ENCODE data around the gene POLR3C. TPM values are rescaled to one million over a fixed set of nuclear protein-coding genes. Genes with fewer than 3 reads are reported as not detected.
A peak's percentile ranks its signal among the peaks of the same experiment; 100 is the strongest.

Gene POLR3C
- total and polyA plus RNA-seq, 2 donors (not counting 1 experiment from before 2014, with no cell fraction given) = 38.3 to 45.1 TPM

DNA sequence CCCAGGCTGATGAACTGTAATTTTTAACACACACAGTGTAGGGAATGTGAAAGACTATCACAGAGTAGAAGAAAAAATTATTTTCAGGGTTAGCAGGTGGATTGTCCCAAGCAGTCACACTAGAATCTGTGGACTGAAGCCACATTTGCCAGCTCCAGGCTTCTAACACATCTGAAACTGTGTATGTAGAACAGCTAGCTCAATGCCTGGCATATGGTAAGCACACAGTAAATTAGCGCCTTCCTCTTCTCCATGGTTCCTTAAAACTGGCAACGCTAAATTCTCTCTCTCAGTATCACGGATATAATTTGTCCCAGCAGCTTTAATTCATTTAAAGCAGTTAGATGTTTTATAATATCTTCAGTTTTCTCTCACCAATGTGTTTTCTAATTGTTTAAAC lies 19.0 kb downstream of the POLR3C start:
- no peak overlapping the region for H3K9ac ChIP-seq (ENCODE audit: insufficient read depth, low read length)
- H4K20me1 ChIP-seq (ENCODE audit: control insufficient read depth, extremely low read depth, insufficient read depth, low read length) = no peaks in the 10 kb centered on the region
- no peak overlapping the region for H3K4me2 ChIP-seq (ENCODE audit: extremely low read depth, insufficient read depth, low read length)
- no peak overlapping the region for H3K27ac ChIP-seq (ENCODE audit: insufficient read depth, low read length)
- no peaks in the 10 kb centered on the region for H3K9me3 ChIP-seq (ENCODE audit: control insufficient read depth, insufficient read depth, low read depth, low read length)
- peaks cover 18% of the 10 kb centered on the region for H3K36me3 ChIP-seq (ENCODE audit: control insufficient read depth, insufficient read depth, low read length)
- H3K79me2 ChIP-seq (ENCODE audit: control insufficient read depth, insufficient read depth, low read length) = no peaks in the 10 kb centered on the region
- TF ChIP-seq EZH2 (IDR thresholded peaks at IDR 0.05; ENCODE audit: low read length, missing control alignments) = no peak
- TF ChIP-seq, protein P1, sequence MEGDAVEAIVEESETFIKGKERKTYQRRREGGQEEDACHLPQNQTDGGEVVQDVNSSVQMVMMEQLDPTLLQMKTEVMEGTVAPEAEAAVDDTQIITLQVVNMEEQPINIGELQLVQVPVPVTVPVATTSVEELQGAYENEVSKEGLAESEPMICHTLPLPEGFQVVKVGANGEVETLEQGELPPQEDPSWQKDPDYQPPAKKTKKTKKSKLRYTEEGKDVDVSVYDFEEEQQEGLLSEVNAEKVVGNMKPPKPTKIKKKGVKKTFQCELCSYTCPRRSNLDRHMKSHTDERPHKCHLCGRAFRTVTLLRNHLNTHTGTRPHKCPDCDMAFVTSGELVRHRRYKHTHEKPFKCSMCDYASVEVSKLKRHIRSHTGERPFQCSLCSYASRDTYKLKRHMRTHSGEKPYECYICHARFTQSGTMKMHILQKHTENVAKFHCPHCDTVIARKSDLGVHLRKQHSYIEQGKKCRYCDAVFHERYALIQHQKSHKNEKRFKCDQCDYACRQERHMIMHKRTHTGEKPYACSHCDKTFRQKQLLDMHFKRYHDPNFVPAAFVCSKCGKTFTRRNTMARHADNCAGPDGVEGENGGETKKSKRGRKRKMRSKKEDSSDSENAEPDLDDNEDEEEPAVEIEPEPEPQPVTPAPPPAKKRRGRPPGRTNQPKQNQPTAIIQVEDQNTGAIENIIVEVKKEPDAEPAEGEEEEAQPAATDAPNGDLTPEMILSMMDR (conservative IDR thresholded peaks at IDR 0.05 in 1 of 2, IDR thresholded peaks at IDR 0.05 in 1 of 2; ENCODE audit: low read depth in 1 of 2, low read length in 2 of 2) = no peak
- no peak for DNase-seq (ENCODE audit: low read depth in 2 of 2)
- no peak overlapping the region for H3K4me3 ChIP-seq (replicated peaks in 1 of 4; ENCODE audit: control extremely low read depth in 1 of 4, insufficient read depth in 1 of 4, low read depth in 3 of 4, low read length in 4 of 4)
- peaks cover 7% of the 10 kb centered on the region for H3K4me1 ChIP-seq (ENCODE audit: control insufficient read depth, extremely low read depth, insufficient read depth, low read length)
- H3K27me3 ChIP-seq (ENCODE audit: control insufficient read depth, insufficient read depth, low read length) = no peaks in the 10 kb centered on the region
- no peak overlapping the region for H2AFZ ChIP-seq (ENCODE audit: low read length)

DNA sequence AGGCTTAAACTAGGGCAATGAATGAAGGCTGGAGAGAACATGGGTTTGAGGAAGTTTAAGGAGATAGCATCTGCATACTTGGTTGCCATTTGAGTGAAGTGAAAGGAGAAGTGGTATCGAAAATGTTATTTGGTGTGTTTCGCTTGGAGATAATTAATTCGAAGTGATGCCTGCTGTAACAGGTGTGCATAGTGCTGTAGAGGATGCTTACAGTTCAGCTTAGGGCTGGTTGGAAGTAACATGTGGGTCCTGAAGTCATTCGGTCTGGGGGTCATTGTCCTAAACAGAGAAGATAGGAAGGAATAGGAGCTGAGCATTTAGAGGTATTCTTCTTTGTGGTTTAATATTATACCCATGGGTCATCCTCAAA lies 21.1 kb downstream of the POLR3C start:
- TF ChIP-seq, protein P1 (conservative IDR thresholded peaks at IDR 0.05 in 1 of 2, IDR thresholded peaks at IDR 0.05 in 1 of 2; ENCODE audit: low read depth in 1 of 2, low read length in 2 of 2) = no peak
- no peak for TF ChIP-seq EZH2 (IDR thresholded peaks at IDR 0.05; ENCODE audit: low read length, missing control alignments)
- peaks cover 17% of the 10 kb centered on the region for H3K36me3 ChIP-seq (ENCODE audit: control insufficient read depth, insufficient read depth, low read length)

DNA sequence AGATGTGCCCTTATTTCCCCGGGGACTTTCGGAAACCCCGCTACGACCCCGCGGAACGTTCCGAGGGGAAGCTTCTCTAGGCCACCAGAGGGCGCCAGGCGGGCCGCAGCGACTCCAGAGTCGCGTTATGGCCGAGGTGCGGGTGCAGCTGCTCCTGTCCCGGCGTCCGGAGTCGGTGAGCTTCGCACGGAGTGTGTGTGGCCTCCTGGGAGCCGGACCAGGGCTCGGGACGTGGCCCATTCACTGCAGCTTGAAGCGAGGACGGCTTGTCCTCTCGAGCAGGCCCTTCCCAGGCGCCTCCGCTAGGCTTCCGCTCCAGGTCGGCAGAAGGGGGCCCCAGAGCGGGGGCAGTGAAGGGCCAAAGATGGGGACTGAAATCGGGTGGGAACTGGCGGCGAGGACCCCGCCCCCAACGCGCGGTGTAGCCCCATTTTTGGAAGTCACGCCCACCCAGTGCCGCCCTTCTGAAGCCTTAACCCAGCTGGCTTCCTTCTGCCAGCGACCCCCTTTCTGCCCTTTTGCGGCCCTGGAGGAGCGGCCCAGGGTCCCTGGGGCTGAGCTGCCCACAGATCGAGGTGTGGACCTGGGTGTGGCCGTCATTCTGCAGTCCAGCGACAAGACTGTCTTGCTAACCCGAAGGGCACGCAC lies 21.6 kb downstream of the POLR3C start, which contains the start of gene NUDT17:
Gene NUDT17, plus strand, starts transcription at position 117 of the 648 bp plus-strand sequence. Its CDS starts 11 bp downstream, at position 128.
- peak within 1 kb of the TSS; percentile 69 for H2AFZ ChIP-seq (ENCODE audit: low read length)
- H3K36me3 ChIP-seq (ENCODE audit: control insufficient read depth, insufficient read depth, low read length) = peaks cover 20% of the 10 kb centered on the region
- H3K4me2 ChIP-seq (ENCODE audit: extremely low read depth, insufficient read depth, low read length) = peak within 1 kb of the TSS; percentile 97
- H3K4me3 ChIP-seq (replicated peaks in 1 of 4; ENCODE audit: control extremely low read depth in 1 of 4, insufficient read depth in 1 of 4, low read depth in 3 of 4, low read length in 4 of 4) = peak within 1 kb of the TSS; percentile 58 to 68 (median 64)
- peak within 1 kb of the TSS; percentile 71 for H3K27ac ChIP-seq (ENCODE audit: insufficient read depth, low read length)
- H3K27me3 ChIP-seq (ENCODE audit: control insufficient read depth, insufficient read depth, low read length) = no peaks in the 10 kb centered on the region
- H3K4me1 ChIP-seq (ENCODE audit: control insufficient read depth, extremely low read depth, insufficient read depth, low read length) = peaks cover 15% of the 10 kb centered on the region
- H3K9ac ChIP-seq (ENCODE audit: insufficient read depth, low read length) = peak within 1 kb of the TSS; percentile 70
- no peaks in the 10 kb centered on the region for H3K9me3 ChIP-seq (ENCODE audit: control insufficient read depth, insufficient read depth, low read depth, low read length)
- H3K79me2 ChIP-seq (ENCODE audit: control insufficient read depth, insufficient read depth, low read length) = no peaks in the 10 kb centered on the region
- no peak for TF ChIP-seq EZH2 (IDR thresholded peaks at IDR 0.05; ENCODE audit: low read length, missing control alignments)
- TF ChIP-seq, protein P1 (conservative IDR thresholded peaks at IDR 0.05 in 1 of 2, IDR thresholded peaks at IDR 0.05 in 1 of 2; ENCODE audit: low read depth in 1 of 2, low read length in 2 of 2) = peak; percentile 84
- H4K20me1 ChIP-seq (ENCODE audit: control insufficient read depth, extremely low read depth, insufficient read depth, low read length) = no peaks in the 10 kb centered on the region
- peak; percentile 68 to 73 for DNase-seq (ENCODE audit: low read depth in 2 of 2)

More for the DNA sequence above, 21.1 kb downstream of the POLR3C start:
- peak overlapping the region; percentile 58 to 68 (median 64) for H3K4me3 ChIP-seq (replicated peaks in 1 of 4; ENCODE audit: control extremely low read depth in 1 of 4, insufficient read depth in 1 of 4, low read depth in 3 of 4, low read length in 4 of 4)
- peak overlapping the region; percentile 39 for H2AFZ ChIP-seq (ENCODE audit: low read length)
- H4K20me1 ChIP-seq (ENCODE audit: control insufficient read depth, extremely low read depth, insufficient read depth, low read length) = no peaks in the 10 kb centered on the region
- H3K4me1 ChIP-seq (ENCODE audit: control insufficient read depth, extremely low read depth, insufficient read depth, low read length) = peaks cover 12% of the 10 kb centered on the region
- DNase-seq (ENCODE audit: low read depth in 2 of 2) = no peak
- H3K27me3 ChIP-seq (ENCODE audit: control insufficient read depth, insufficient read depth, low read length) = no peaks in the 10 kb centered on the region
- no peak overlapping the region for H3K27ac ChIP-seq (ENCODE audit: insufficient read depth, low read length)
- peak overlapping the region; percentile 70 for H3K9ac ChIP-seq (ENCODE audit: insufficient read depth, low read length)
- no peaks in the 10 kb centered on the region for H3K9me3 ChIP-seq (ENCODE audit: control insufficient read depth, insufficient read depth, low read depth, low read length)
- H3K4me2 ChIP-seq (ENCODE audit: extremely low read depth, insufficient read depth, low read length) = peak overlapping the region; percentile 97
- H3K79me2 ChIP-seq (ENCODE audit: control insufficient read depth, insufficient read depth, low read length) = no peaks in the 10 kb centered on the region

Measured in fibroblast of lung (primary cell).